Iris pigment epithelial cell (primary cell): Measurements from ENCODE around the gene TSPAN9.

Source experiments
- DNase-seq: peaks from one replicate; pipeline ENCODE4 v3.0.0-alpha.2; 2011; ENCODE audit warnings: low read depth

The TSPAN9 gene

GRCh38 chr12:3275171-3276041, 198.2 kb downstream of the TSPAN9 start:
- DNase-seq = peak; percentile 63

DNA sequence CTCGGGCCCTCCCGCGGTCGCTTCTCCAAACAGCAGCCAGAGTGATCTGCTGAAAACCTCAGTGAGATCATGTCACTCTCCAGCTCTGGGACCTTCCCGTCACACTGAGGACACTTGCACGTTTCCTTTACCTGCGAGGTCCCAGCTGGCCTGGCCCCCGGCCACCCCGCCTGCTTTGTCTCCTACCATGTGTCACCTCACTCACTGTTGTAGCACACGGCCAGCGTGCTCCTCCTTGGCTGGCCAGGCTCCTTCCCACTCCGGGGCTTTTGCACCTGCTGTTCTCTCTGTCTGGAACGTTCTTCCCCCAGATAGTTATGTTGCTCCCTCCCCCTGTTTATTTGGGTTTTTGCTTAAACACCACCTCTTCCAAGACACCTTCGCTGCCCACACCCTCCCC, 199.0 kb downstream of the TSPAN9 start:
- DNase-seq = no peak

GRCh38 chr12:3277306-3277943, 200.2 kb downstream of the TSPAN9 start:
- no peak for DNase-seq

DNA sequence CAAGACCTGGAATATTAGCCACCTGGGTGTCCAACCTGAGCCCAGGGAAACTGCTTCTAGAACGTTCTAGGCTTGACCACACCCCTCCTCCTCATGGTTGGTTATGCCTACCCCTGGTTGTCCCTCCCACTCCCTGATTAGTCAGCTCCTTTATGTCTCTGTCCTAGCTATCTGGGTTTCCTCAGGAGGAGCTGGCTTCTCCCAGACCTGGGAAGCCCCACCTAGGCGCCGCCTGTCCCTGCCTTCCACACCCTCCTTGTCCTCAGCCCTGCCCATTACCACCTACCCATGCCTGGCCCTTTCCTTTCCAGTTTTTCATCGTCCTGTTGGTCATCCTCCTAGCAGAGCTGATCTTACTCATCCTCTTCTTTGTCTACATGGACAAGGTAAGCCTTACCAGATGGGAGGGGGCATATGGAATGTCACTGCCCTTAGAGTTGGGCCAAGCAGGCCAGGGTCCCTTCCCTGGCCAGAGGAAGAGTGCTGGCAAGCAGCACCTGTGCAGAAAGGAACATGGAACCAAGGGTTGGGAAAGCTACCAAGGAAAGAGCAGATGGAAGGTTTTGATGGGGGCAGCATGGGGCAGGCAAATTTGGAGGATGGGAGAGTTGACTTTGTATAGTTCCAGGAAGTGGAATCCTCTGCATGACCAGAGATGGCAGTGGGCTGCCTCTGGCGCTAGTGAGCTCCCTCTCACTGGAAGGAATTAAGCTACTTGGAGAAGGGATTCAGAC, 201.7 kb downstream of the TSPAN9 start:
- DNase-seq = no peak

DNA sequence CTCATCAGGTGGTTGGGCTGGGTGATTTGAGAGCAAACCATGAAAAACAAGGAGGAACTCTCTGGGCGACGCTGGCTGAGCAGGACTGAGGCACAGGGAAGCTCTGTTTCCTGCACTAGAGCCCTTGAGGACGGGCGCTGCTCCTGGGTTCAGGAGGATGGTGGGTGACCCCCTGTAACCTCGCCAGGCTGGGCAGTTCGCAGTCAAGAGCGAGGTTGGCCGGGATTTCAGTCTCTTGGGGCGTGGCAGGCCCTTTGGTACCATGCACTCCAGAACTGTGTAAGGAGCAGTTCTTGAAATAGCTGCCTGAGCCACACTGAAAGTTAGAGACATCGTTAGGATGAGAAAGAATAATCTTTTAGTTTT, 202.2 kb downstream of the TSPAN9 start:
- DNase-seq = no peak

DNA sequence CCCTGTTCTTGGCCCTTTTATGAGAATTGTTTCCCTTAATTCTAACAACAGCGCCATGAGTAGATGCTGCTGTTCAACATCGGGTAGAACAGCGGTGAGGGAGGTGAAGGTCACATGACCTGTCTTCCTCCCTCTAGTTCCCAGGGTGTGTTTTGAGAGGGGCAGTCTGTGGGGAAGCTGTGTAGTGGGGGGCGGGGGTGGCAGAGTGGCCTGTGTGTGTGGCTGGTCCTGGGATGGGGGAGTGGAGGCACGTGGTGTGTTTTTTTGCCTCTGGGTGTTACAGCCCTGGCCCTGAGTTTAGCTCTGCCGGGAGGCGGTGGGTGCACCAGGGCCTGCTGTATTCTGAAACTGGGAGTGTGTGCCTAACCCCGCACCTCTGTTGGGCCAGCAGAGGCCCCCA, 202.7 kb downstream of the TSPAN9 start:
- DNase-seq = no peak

GRCh38 chr12:3280967-3281366, 203.8 kb downstream of the TSPAN9 start:
- no peak for DNase-seq

GRCh38 chr12:3281588-3282383, 204.6 kb downstream of the TSPAN9 start:
- no peak for DNase-seq

DNA sequence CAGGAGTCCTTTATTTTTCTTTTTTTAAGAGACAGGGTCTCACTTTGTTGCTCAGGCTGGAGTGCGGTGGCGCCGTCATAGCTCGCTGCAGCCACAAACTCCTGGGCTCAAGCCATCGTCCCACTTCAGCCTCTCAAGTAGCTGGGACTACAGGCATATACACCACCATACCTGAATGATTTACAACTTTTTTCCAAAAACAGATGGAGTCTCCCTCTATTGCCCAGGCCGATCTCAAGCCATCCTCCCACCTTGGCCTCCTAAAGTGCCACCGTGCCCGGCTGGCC, 205.1 kb downstream of the TSPAN9 start:
- DNase-seq = no peak

DNA sequence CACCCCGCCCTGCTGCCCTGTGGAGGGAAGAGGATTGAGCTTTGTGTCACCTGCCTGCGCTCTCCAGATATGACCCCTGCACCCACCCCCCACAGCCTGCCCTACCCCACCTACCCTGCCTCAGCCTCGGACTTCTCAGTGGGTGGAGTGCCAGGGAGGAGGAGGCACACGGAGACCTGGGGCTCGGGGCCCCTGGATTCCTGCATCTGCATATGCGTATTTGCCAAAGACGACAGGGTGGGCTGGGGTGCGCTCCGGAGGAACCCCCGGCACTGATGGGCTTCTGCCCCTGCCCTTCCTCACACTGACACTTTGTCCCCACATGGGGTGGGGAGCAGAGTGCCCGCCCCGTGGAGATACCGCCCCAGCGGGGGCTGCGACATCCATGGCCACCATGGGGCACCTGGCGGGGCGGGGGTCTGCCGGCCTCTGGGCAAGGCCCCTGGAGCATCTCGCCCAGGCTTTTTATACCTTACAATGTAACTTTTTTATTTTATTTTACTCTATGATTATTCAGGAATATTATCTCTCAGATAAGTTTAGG, 206.0 kb downstream of the TSPAN9 start:
- no peak for DNase-seq

DNA sequence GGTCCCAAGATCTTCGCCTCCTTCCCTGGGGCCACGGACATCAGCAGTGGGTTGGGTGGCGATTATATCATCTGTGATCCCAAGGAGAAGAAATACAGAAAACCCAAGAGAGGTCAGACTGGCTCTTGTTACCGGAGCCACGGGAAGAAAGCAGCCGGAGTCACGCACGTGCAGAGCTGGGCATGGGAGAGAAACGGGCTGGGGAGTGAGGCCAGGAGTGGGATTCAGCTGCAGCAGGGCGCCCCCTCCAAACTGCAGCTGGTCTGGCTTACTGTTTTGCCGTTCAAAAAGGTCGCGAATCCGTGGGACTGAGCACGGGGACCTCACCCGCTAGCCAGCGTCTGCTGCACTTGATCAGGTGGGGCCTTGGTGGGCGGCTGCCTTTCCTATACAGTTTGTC, 207.2 kb downstream of the TSPAN9 start:
- DNase-seq = no peak

GRCh38 chr12:3285570-3285969, 208.4 kb downstream of the TSPAN9 start:
- DNase-seq = no peak

- no peak for DNase-seq
These were observed 211.5 kb downstream of the TSPAN9 start for GRCh38 chr12:3288690-3289089.

- no peak for DNase-seq
These were observed 212.5 kb downstream of the TSPAN9 start for GRCh38 chr12:3289702-3290101.

DNA sequence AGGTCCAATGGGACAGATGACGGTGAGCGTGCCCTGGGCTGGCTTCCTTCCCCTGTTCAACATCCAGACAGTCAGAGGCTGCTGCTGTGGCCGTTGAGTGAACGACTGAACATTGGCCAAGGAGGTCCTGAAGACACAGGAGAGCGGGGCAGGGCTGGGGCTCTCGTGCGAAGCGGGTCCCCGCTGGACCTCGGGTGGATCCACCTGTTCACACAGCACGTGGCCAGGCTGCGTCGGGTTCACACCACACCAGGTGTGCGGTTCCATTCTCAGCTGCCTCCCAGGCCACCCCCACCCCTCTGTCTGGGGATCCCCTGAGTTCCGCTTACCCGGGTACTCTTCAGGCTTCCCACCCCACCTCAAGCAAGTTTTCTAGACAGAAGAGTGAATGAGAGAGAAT, 214.8 kb downstream of the TSPAN9 start:
- no peak for DNase-seq

- no peak for DNase-seq
These were observed 215.7 kb downstream of the TSPAN9 start for GRCh38 chr12:3292677-3293412.

GRCh38 chr12:3293446-3294161, 216.4 kb downstream of the TSPAN9 start:
- peak; percentile 40 for DNase-seq

GRCh38 chr12:3294481-3294911, 217.3 kb downstream of the TSPAN9 start:
- DNase-seq = no peak

DNA sequence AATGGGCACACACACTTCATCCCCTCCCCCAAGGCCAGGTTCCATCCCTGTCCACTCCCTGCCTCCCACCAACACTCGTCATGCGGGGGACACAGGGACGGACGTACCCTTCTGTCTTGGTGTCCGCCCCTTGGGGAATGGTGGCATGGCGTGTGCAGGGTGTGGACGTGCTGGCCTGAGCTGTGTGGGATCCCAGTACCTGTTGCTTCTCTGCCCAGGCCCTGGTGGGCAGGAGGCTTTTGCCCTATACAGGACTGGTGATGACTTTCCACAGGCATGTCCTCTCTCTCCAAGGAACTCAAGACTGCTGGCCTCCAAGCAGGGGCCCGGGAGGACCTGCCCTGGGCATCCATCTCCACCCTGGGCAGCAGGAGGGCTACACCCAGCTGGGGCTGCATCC, 218.0 kb downstream of the TSPAN9 start:
- no peak for DNase-seq

- peak; percentile 68 for DNase-seq
These were observed 218.6 kb downstream of the TSPAN9 start for GRCh38 chr12:3295646-3296408.
